ENCODE data around the gene UVRAG. TPM values are rescaled to one million over a fixed set of nuclear protein-coding genes. Genes with fewer than 3 reads are reported as not detected.

UVRAG gene
- total and polyA plus RNA-seq, 2 of the 13 experiments (the other 11 are each of a cell fraction or from before 2014, with no cell fraction given) = 9.7 to 17.3 TPM

DNA sequence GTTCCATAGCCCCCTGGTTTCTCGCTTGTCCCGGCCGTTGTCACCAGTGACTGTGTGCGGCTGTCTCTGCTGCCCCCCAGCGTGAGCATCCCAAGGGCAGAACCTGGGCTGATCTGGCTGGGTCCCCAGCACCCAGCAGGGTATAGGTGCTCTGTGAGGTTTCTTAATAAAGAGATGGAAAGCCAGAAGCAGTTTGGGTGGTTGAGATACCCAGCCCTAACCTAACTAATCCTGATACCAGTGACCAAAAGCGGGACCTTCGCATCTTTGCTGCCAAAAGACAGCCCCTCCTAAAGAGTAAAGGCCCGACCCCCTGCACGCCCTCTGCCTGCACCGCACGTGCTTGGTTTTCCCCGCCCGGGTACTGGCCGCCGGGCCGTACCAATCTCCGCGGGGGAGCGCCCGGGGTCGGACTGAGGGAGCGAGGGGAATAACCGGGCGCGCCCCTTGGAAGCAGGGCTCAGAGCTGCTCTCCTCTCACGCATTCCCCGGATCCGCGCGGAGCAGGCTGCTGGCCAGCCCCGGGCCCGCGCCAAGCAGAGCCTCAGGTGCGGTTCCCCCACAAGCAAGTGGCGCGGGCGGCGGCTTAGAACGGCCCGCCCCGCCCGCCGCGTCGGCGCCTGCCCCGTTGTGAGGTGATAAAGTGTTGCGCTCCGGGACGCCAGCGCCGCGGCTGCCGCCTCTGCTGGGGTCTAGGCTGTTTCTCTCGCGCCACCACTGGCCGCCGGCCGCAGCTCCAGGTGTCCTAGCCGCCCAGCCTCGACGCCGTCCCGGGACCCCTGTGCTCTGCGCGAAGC is 46.7 kb upstream of the UVRAG start, which contains the start of gene DGAT2 (continued):
- TF ChIP-seq, protein P1, sequence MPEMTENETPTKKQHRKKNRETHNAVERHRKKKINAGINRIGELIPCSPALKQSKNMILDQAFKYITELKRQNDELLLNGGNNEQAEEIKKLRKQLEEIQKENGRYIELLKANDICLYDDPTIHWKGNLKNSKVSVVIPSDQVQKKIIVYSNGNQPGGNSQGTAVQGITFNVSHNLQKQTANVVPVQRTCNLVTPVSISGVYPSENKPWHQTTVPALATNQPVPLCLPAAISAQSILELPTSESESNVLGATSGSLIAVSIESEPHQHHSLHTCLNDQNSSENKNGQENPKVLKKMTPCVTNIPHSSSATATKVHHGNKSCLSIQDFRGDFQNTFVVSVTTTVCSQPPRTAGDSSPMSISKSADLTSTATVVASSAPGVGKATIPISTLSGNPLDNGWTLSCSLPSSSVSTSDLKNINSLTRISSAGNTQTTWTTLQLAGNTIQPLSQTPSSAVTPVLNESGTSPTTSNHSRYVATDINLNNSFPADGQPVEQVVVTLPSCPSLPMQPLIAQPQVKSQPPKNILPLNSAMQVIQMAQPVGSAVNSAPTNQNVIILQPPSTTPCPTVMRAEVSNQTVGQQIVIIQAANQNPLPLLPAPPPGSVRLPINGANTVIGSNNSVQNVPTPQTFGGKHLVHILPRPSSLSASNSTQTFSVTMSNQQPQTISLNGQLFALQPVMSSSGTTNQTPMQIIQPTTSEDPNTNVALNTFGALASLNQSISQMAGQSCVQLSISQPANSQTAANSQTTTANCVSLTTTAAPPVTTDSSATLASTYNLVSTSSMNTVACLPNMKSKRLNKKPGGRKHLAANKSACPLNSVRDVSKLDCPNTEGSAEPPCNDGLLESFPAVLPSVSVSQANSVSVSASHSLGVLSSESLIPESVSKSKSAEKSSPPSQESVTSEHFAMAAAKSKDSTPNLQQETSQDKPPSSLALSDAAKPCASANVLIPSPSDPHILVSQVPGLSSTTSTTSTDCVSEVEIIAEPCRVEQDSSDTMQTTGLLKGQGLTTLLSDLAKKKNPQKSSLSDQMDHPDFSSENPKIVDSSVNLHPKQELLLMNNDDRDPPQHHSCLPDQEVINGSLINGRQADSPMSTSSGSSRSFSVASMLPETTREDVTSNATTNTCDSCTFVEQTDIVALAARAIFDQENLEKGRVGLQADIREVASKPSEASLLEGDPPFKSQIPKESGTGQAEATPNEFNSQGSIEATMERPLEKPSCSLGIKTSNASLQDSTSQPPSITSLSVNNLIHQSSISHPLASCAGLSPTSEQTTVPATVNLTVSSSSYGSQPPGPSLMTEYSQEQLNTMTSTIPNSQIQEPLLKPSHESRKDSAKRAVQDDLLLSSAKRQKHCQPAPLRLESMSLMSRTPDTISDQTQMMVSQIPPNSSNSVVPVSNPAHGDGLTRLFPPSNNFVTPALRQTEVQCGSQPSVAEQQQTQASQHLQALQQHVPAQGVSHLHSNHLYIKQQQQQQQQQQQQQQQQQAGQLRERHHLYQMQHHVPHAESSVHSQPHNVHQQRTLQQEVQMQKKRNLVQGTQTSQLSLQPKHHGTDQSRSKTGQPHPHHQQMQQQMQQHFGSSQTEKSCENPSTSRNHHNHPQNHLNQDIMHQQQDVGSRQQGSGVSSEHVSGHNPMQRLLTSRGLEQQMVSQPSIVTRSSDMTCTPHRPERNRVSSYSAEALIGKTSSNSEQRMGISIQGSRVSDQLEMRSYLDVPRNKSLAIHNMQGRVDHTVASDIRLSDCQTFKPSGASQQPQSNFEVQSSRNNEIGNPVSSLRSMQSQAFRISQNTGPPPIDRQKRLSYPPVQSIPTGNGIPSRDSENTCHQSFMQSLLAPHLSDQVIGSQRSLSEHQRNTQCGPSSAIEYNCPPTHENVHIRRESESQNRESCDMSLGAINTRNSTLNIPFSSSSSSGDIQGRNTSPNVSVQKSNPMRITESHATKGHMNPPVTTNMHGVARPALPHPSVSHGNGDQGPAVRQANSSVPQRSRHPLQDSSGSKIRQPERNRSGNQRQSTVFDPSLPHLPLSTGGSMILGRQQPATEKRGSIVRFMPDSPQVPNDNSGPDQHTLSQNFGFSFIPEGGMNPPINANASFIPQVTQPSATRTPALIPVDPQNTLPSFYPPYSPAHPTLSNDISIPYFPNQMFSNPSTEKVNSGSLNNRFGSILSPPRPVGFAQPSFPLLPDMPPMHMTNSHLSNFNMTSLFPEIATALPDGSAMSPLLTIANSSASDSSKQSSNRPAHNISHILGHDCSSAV (CRISPR knock-in tag; IDR thresholded peaks at IDR 0.05; ENCODE audit: borderline replicate concordance) = peak; percentile 48; the same call in 1 of the 2 replicates
- TF ChIP-seq, protein P2, sequence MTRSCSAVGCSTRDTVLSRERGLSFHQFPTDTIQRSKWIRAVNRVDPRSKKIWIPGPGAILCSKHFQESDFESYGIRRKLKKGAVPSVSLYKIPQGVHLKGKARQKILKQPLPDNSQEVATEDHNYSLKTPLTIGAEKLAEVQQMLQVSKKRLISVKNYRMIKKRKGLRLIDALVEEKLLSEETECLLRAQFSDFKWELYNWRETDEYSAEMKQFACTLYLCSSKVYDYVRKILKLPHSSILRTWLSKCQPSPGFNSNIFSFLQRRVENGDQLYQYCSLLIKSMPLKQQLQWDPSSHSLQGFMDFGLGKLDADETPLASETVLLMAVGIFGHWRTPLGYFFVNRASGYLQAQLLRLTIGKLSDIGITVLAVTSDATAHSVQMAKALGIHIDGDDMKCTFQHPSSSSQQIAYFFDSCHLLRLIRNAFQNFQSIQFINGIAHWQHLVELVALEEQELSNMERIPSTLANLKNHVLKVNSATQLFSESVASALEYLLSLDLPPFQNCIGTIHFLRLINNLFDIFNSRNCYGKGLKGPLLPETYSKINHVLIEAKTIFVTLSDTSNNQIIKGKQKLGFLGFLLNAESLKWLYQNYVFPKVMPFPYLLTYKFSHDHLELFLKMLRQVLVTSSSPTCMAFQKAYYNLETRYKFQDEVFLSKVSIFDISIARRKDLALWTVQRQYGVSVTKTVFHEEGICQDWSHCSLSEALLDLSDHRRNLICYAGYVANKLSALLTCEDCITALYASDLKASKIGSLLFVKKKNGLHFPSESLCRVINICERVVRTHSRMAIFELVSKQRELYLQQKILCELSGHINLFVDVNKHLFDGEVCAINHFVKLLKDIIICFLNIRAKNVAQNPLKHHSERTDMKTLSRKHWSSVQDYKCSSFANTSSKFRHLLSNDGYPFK (CRISPR knock-in tag; IDR thresholded peaks at IDR 0.05; ENCODE audit: borderline replicate concordance) = peak; percentile 75; the same call in 1 of the 2 replicates
- TF ChIP-seq FOXM1 (CRISPR knock-in tag; IDR thresholded peaks at IDR 0.05) (no peak), CENPT (CRISPR knock-in tag; IDR thresholded peaks at IDR 0.05; ENCODE audit: low read depth) (no peak), HOXA3 (CRISPR knock-in tag; IDR thresholded peaks at IDR 0.05) (peak; percentile 63; the same call in 1 of the 2 replicates), ZNF263 (CRISPR knock-in tag; IDR thresholded peaks at IDR 0.05) (peak; percentile 70; the same call in 1 of the 2 replicates), NFIC (IDR thresholded peaks at IDR 0.05; ENCODE audit: low read length) (no peak), BORCS8-MEF2B (CRISPR knock-in tag; IDR thresholded peaks at IDR 0.05) (peak; percentile 88; the same call in 1 of the 2 replicates), KDM6A (CRISPR knock-in tag; IDR thresholded peaks at IDR 0.05; ENCODE audit: low read depth) (no peak), CENPX (CRISPR knock-in tag; IDR thresholded peaks at IDR 0.05) (no peak)
- TF ChIP-seq, protein P3, sequence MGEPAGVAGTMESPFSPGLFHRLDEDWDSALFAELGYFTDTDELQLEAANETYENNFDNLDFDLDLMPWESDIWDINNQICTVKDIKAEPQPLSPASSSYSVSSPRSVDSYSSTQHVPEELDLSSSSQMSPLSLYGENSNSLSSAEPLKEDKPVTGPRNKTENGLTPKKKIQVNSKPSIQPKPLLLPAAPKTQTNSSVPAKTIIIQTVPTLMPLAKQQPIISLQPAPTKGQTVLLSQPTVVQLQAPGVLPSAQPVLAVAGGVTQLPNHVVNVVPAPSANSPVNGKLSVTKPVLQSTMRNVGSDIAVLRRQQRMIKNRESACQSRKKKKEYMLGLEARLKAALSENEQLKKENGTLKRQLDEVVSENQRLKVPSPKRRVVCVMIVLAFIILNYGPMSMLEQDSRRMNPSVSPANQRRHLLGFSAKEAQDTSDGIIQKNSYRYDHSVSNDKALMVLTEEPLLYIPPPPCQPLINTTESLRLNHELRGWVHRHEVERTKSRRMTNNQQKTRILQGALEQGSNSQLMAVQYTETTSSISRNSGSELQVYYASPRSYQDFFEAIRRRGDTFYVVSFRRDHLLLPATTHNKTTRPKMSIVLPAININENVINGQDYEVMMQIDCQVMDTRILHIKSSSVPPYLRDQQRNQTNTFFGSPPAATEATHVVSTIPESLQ (CRISPR knock-in tag; conservative IDR thresholded peaks at IDR 0.05) = no peak; the same call in 1 of the 2 replicates
- TF ChIP-seq, protein P4, sequence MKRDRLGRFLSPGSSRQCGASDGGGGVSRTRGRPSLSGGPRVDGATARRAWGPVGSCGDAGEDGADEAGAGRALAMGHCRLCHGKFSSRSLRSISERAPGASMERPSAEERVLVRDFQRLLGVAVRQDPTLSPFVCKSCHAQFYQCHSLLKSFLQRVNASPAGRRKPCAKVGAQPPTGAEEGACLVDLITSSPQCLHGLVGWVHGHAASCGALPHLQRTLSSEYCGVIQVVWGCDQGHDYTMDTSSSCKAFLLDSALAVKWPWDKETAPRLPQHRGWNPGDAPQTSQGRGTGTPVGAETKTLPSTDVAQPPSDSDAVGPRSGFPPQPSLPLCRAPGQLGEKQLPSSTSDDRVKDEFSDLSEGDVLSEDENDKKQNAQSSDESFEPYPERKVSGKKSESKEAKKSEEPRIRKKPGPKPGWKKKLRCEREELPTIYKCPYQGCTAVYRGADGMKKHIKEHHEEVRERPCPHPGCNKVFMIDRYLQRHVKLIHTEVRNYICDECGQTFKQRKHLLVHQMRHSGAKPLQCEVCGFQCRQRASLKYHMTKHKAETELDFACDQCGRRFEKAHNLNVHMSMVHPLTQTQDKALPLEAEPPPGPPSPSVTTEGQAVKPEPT (CRISPR knock-in tag; IDR thresholded peaks at IDR 0.05; ENCODE audit: low read depth) = peak; percentile 51; the same call in 1 of the 2 replicates

Measured in HepG2 (cell line).